Activated CD4-positive, CD25-positive, alpha-beta regulatory T cell treated with anti-CD3 and anti-CD28 coated beads, Interleukin-2, amount 50 U/mL, for 16 hours (primary cell): Measurements from ENCODE around the gene SERPINB4.
"Not testable (repeated sequence)": the region's sequence is repeated elsewhere in the genome, so short reads cannot be mapped to it uniquely, and the experiment has no call there.

Source experiments
- DNase-seq: peaks from one replicate; pipeline ENCODE4 v3.0.0-alpha.2; 2020; ENCODE audit warnings: low read depth, low spot score

The SERPINB4 gene

GRCh38 chr18:63644142-63644541 lies at the start of gene SERPINB4:
TSS of gene SERPINB4 (minus strand) at chr18:63644256. CDS start at chr18:63643577, 679 bp downstream.
- not testable (repeated sequence) for DNase-seq

GRCh38 chr18:63689064-63689463 lies 45.0 kb upstream of the SERPINB4 start:
- DNase-seq, result no peak

- no peak for DNase-seq
Observed at GRCh38 chr18:63686871-63687270, 42.8 kb upstream of the SERPINB4 start.

- no peak for DNase-seq
Observed at GRCh38 chr18:63684718-63685117, 40.7 kb upstream of the SERPINB4 start.

DNA sequence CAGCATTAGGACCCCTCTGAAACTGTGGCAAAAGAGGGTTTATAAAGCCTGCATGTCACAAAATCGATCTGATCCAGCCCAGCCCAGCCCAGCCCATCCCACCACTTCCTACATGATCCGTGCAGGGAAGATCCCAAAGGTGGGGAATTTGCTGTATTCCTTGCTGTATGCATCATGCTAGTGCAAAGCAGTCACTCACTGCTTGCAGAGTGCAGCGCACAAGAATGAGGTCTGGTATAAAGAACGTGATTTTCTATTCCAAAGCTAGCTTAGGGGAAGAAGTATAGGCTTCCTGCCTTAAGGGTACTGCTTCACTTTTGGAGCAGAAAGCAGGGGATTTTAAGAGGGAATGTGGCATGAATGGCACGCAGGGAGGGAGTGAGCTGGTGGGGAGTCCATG lies 39.8 kb upstream of the SERPINB4 start:
- no peak for DNase-seq

- DNase-seq, result no peak
Observed at GRCh38 chr18:63683152-63683551, 39.1 kb upstream of the SERPINB4 start.

- DNase-seq, result no peak
Observed at GRCh38 chr18:63681449-63682340, 37.6 kb upstream of the SERPINB4 start.

DNA sequence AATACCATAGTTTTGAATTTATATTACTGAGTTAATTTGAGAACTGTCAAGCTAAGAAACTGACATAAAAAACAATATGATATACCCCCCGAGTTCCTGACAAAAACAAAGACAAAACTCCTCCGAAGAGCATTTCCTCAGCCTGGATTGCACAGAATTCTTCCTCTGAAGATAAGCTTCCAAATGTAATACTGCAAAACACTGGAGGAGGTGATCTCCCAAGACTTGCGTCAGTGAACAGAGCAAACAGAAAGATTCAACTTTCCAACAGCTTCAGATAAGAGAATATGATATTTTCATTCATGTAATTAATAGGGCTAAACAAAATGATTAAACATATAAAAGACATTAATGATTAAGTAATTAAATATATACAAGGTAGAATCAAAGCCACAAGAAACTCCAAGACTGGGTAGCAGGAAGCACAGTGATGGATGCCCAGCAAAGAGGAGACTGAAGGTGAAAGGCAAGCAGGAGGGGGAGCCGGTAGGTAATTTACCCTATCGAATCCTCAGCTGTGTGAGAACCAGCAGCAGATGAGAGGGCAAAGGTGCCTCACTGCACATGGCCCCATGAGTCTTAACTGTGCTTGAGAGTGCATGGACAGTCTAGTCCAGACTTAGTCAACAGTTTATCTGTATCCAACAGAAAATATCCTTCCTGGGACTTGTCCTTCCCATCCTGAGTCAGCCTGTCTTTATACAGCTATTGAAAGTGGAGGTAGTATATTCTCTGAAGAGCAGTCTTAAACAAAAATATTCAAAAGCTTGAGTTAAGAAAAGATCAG lies 36.0 kb upstream of the SERPINB4 start:
- no peak for DNase-seq

- no peak for DNase-seq
Observed at GRCh38 chr18:63677500-63678225, 33.6 kb upstream of the SERPINB4 start.

DNA sequence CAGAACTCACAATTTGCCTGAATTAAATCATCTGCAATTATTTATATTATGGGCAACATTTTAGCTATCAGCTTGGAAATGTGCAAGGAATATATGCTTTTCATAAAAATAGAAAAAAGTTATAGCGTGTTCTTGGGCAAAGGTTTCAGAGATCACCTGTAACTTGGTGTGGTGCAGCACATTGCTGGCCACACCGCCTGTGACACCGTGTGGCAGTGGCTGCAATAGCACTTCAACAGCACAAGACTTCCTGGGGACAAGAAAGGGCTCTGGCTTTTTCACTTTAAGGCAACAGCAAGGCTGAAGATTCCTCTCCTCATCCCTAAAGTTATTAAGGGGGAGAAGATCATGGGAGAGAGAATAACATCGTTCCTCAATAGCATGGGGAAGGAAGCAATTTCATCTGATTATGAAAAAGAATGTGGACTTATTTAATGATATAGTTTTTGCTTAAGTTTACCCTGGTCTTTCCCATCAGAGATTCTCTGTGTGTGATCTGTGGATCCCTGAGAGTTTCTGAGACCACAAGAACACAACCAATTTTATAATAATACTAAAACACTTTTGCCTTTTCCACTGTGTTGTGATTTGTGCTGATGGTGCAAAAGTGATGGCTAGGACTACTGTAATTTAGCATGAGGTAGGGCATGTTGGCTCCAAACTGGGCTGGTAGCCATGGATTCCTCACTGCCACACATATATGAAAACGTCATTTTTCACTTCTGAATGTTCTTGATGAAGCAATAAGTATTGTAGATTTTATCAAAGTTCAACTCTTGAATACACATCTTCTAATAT lies 32.7 kb upstream of the SERPINB4 start:
- DNase-seq, result no peak

GRCh38 chr18:63664571-63664970 lies 20.5 kb upstream of the SERPINB4 start:
- no peak for DNase-seq

GRCh38 chr18:63661750-63662149 lies 17.7 kb upstream of the SERPINB4 start, which contains the start of gene SERPINB3:
TSS of gene SERPINB3 (minus strand) at chr18:63661893. CDS start at chr18:63661216, 677 bp downstream.
- DNase-seq, result not testable (repeated sequence)

DNA sequence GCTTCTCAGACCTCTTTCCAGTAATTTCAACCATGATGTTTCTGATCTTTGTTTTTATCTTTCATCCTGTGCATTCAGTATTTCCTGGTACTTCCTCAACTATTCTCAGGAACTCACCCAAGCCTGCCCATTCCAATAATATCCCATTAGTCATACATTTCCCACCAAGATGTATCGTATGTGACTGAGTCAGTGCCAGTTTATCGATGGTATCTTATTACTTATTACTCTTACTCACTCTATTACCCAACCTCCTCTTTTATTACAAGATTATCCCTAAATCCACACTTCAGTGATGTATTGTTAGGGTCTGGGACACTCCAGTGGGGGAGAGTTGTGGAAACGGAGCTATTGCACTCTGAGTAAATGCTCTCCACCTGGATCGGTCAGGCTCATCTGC lies 14.9 kb upstream of the SERPINB4 start:
- not testable (repeated sequence) for DNase-seq

GRCh38 chr18:63650271-63650670 lies 6.2 kb upstream of the SERPINB4 start:
- not testable (repeated sequence) for DNase-seq

- DNase-seq, result no peak
Observed at GRCh38 chr18:63648241-63648640, 4.2 kb upstream of the SERPINB4 start.

DNA sequence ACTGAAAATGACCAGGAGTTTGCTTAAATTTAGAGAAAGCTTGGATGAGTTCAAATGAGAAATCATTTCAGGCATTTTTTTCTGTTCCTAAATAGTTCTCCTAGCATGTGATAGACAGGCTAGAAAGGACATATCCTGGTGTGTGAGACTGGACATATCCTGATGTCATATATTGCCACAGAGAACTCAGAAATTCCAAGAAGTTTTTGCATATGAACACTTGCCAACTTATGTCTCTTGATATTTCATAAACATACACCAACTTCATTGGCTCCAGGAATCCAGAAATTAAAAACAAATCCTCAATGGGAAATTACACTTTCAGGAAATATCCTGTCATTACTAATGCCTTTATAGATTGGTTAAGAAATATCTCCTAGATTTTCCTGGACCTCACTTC lies 2.9 kb upstream of the SERPINB4 start:
- DNase-seq, result no peak

DNA sequence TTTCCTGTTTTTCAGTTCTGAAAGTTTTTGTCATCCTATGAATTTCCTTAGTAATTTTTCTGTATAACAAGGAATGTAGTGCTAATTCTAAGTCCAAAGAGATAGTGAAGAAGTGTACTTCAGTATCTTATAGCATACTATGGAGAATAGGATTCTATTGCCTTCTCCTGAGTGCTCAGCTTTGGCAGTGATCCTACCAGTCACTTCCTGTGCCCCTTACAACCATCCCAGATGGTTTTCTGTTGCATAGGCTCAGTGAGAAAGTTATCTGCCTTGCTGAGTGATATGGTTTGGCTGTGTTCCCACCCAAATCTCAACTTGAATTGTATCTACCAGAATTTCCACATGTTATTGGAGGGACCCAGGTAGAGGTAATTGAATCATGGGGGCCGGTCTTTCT lies 638 bp upstream of the SERPINB4 start:
- DNase-seq, result not testable (repeated sequence)

- DNase-seq, result not testable (repeated sequence)
Observed at GRCh38 chr18:63642668-63643356, 1.2 kb downstream of the SERPINB4 start.

DNA sequence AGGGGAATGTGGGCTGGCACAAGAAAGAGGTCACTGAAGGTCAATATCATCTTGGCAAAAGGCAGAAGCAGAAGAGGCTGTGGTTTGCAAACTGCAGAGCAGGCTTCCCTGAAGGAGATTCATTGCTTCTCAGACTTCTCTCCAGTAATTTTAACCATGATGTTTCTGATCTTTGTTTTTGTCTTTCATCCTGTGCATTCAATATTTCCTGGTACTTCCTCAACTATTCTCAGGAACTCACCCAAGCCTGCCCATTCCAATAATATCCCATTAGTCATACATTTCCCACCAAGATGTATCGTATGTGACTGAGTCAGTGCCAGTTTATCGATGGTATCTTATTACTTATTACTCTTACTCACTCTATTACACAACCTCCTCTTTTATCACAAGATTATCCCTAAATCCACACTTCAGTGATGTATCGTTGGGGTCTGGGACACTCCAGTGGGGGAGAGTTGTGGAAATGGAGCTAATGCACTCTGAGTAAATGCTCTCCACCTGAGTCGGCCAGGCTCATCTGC lies 2.8 kb downstream of the SERPINB4 start:
- DNase-seq, result not testable (repeated sequence)

- no peak for DNase-seq
Observed at GRCh38 chr18:63637703-63638102, 6.4 kb downstream of the SERPINB4 start.
